Mucosa of descending colon (tissue), 3 donors: ENCODE results near the gene PTPRH. TPM values are rescaled to one million over a fixed set of nuclear protein-coding genes. Genes with fewer than 3 reads are reported as not detected.

Experiments
- ATAC-seq: fragments of 200-7000 bp; cut with Tn5 transposase; one replicate; pipeline ENCODE4 v1.9.1; 2020; ENCODE audit warnings: mild to moderate bottlenecking, moderate library complexity
- DNase-seq, 3 donors: peaks; one replicate each; pipeline ENCODE4 v3.0.0-alpha.2; 2020
- H3K36me3 ChIP-seq: fragments of 200-600 bp; one replicate; pipeline ENCODE4 v1.8.0; 2021; ENCODE audit warnings: low read depth, mild to moderate bottlenecking
- H3K4me1 ChIP-seq: fragments of 200-600 bp; one replicate; pipeline ENCODE4 v1.8.0; 2021; ENCODE audit warnings: low read depth, mild to moderate bottlenecking
- H3K4me3 ChIP-seq: fragments of 200-600 bp; one replicate; pipeline ENCODE4 v1.8.0; 2021; ENCODE audit warnings: mild to moderate bottlenecking
- H3K9me3 ChIP-seq: fragments of 200-600 bp; one replicate; pipeline ENCODE4 v1.8.0; 2021; ENCODE audit warnings: mild to moderate bottlenecking
- intact Hi-C, 2 donors: fragments of 100-400 bp; cut with DNase I in 1 of 2; cut with micrococcal nuclease in 1 of 2; formaldehyde crosslinking; loops; one replicate each; pipeline versions ENCODE4 v1.11.0 to v1.11.1; 2022; cut with DNase I, micrococcal nuclease
- total RNA-seq, 3 donors: library from RNA; stranded (reverse); fragmentation: NEBNext Ultra II Directional in 2 of 3; extraction: Animal tissue kit (Norgen Biotek cat#: 25700) in 2 of 3; gene quantifications; one replicate each; pipeline versions ENCODE4 v1.2.1 to v1.2.4, GENCODE V29; 2021 to 2023
- TF ChIP-seq, protein P1 (sequence below): fragments of 200-600 bp; IDR thresholded peaks from one replicate; pipeline ENCODE4 v1.8.0; 2022; ENCODE audit warnings: antibody characterized with exemption, mild to moderate bottlenecking
- donor health status: DM: no; HTN: no; CAD: no; lungs with moderate emphysema.
- donor health status: DM: no; HTN: no; CAD: no.
- donor health status: DM: no; HTN: yes; CAD: no.

The PTPRH gene
- total RNA-seq, 3 donors from 2014 or later: 62.3 to 181 (median 94.8) TPM

DNA sequence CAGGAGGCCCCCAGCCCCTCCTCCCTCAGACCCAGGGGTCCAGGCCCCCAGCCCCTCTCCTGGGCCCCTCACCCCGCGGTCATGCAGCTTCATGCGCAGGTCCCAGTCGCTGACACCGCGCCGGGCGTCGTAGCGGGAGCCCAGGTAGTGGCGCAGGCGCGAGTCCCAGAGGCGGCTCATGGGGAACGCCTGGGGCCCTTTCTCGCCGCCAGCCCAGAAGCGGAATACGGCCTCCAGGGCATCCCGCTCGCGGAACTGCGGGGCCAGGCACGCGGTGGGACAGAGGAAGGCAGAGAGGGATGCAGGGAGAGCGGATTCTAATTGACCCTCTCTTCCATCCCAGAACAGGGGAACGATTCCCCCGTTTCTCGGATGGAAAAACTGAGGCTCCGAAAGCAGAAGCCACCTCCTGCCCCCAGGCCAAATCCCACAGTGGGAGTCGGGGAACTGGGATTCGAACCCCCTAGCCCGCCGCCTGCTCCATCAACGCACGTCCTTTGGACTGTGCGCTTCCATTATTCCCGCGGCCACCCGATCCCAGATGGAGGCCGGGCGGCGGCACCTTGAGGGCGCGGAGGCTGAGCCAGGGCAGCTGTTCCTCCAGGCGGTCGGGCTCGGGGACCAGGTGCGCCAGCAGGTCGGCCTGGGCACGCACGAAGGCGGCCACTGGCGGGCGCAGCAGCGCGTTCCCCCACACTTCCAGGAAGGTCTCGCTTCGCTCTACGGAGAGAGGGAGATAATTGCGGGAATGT is 47.6 kb downstream of the PTPRH start:
- intact Hi-C loops: no loop called here
- TF ChIP-seq, protein P1, sequence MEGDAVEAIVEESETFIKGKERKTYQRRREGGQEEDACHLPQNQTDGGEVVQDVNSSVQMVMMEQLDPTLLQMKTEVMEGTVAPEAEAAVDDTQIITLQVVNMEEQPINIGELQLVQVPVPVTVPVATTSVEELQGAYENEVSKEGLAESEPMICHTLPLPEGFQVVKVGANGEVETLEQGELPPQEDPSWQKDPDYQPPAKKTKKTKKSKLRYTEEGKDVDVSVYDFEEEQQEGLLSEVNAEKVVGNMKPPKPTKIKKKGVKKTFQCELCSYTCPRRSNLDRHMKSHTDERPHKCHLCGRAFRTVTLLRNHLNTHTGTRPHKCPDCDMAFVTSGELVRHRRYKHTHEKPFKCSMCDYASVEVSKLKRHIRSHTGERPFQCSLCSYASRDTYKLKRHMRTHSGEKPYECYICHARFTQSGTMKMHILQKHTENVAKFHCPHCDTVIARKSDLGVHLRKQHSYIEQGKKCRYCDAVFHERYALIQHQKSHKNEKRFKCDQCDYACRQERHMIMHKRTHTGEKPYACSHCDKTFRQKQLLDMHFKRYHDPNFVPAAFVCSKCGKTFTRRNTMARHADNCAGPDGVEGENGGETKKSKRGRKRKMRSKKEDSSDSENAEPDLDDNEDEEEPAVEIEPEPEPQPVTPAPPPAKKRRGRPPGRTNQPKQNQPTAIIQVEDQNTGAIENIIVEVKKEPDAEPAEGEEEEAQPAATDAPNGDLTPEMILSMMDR: no peak
- Histone ChIP-seq H3K4me1 (peaks cover 2% of the 10 kb centered on the region), H3K4me3 (no peak overlapping the region), H3K9me3 (no peaks in the 10 kb centered on the region), H3K36me3 (no peaks in the 10 kb centered on the region)
- DNase-seq: no peak
- no peak for ATAC-seq

DNA sequence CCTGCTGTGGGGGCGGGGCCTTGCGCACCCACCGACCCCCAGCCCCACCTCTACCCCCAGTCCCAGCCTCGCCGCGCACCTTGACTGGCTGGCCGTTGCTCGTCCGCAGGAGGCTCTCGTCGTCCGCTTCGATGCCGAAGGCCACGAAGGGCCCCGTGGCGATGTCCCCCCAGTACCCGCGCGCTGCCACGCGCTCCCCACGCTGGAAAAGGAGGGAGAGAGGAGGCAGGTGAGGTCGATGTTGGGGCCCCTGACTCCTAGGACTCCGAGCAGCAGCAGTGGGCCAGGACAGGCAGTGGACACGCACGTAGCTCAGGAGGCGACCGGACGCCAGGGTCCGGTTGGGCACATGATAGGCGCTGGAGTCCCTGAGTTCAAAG is 48.3 kb downstream of the PTPRH start:
- intact Hi-C loops: no loop called here

DNA sequence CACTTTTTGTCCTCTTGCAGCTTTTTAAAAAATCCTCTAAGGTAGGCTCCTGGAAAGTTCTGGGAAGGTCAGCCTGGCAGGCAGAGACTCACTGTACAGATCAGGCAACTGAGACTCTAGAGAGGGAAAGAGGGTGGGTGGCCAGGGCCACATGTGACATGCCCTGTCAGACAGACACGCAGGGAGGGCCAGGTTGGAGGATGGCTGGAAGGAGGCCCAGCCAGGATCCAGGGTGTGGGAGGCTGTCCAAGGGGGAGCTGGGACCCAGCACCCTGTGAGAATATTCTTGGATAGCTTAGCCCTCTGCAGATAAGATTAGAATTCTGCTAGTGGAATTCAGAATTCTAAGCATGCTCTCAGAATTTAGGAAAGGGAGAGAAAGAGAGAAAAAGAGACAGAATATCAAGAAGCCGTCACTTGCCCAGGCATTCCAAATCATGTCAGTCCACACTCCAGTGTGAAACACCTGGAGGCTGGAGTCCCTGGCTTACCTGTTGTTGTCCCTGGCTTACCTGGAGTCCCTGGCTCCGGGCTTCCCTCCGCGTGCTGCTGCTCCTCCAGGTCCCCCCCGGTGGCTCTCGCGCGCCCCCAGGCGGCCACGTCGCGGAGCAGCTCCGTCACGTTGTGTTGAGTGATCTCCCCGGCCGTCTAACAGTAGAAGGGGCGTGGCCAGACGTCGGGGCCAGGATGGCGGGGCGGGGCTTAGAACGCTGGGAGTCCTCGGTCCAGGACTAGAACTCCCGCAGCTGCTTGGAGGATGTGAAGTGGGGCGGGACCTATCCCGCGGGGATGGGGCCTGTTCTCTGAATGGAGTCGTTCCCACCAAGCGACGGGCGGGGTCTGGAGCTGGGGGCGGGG is 48.9 kb downstream of the PTPRH start:
- TF ChIP-seq, protein P1: peak; percentile 87
- intact Hi-C loops: no loop called here
- Histone ChIP-seq H3K4me3 (no peak overlapping the region), H3K4me1 (no peaks in the 10 kb centered on the region), H3K36me3 (no peaks in the 10 kb centered on the region), H3K9me3 (no peaks in the 10 kb centered on the region)
- DNase-seq (peak; percentile 92), ATAC-seq (peak; percentile 97)

More for the DNA sequence above, 48.3 kb downstream of the PTPRH start:
- H3K4me3 ChIP-seq: no peak overlapping the region
- TF ChIP-seq, protein P1: no peak
- no peaks in the 10 kb centered on the region for H3K36me3 ChIP-seq
- no peaks in the 10 kb centered on the region for H3K4me1 ChIP-seq
- DNase-seq (no peak), ATAC-seq (no peak)
- no peaks in the 10 kb centered on the region for H3K9me3 ChIP-seq

DNA sequence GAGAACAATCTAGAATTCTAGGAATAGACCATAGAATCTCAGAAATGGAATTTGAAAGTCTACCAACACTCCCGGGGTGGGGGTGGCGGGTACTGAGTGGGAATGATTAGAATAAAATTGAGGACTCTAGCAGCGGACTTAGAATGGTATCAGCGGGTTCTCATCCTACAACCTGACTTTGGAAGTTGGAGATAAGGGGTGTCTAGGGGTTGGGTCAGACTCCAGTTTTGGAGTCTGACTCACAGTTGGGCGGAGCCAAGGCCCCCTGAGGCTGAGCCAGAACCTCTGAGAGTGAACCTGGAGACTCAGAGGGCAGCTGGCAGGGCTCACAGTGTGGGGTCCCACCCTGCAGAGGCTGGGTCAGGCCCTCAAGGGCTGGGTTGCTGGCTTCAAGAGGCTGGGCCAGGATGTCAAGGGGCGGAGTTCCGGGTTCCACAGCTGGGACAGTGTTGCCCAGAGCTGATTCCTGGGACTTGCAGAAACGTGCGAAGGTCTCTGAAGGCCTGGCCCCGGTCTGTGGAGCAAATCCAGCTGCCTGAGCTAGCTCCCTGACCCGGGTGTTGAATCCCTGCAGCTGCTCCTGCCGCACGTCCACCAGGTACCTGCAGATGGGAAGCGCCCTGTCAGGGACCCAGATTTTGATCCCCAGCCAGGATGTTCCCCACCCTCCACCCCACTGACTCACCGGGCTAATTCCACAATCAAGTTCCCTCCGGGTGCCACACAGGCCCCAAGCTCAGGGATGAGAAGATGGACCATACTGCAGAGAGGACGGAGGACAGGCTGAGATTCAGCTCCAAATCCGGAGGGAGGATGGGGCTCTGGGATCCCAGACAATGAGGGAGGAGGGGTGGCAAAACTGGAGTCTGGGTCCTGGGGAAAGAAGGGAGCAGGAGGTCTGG is 50.2 kb downstream of the PTPRH start:
- intact Hi-C loops: no loop called here
- no peaks in the 10 kb centered on the region for H3K4me1 ChIP-seq
- ATAC-seq (no peak), DNase-seq (no peak)
- TF ChIP-seq, protein P1: no peak
- H3K36me3 ChIP-seq: no peaks in the 10 kb centered on the region
- H3K4me3 ChIP-seq: no peak overlapping the region
- H3K9me3 ChIP-seq: no peaks in the 10 kb centered on the region

DNA sequence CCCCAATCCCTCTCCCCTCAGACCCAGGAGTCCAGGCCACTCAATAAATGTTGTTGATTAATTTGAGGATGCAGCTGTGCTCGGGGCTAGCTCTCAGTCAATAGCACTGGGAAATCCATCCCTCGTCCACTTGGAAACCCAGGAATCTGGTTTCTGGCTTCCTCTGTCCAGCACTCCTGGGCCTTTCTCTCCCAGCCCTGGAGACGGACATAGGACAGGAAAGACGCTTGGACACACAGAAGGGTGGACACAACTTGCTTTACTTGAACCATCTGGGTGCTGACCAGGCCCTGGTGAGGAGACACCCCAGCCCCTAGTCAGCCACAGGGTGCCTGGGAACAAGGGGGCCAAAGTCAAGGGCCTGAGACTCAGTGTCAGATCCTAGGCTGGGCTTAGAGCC is 50.9 kb downstream of the PTPRH start:
- Histone ChIP-seq H3K36me3 (no peaks in the 10 kb centered on the region), H3K4me3 (no peak overlapping the region), H3K9me3 (no peaks in the 10 kb centered on the region), H3K4me1 (no peaks in the 10 kb centered on the region)
- intact Hi-C loops: no loop called here
- ATAC-seq (no peak), DNase-seq (no peak)
- TF ChIP-seq, protein P1: no peak
